ENCODE measurements around the gene LCP2.

DNA sequence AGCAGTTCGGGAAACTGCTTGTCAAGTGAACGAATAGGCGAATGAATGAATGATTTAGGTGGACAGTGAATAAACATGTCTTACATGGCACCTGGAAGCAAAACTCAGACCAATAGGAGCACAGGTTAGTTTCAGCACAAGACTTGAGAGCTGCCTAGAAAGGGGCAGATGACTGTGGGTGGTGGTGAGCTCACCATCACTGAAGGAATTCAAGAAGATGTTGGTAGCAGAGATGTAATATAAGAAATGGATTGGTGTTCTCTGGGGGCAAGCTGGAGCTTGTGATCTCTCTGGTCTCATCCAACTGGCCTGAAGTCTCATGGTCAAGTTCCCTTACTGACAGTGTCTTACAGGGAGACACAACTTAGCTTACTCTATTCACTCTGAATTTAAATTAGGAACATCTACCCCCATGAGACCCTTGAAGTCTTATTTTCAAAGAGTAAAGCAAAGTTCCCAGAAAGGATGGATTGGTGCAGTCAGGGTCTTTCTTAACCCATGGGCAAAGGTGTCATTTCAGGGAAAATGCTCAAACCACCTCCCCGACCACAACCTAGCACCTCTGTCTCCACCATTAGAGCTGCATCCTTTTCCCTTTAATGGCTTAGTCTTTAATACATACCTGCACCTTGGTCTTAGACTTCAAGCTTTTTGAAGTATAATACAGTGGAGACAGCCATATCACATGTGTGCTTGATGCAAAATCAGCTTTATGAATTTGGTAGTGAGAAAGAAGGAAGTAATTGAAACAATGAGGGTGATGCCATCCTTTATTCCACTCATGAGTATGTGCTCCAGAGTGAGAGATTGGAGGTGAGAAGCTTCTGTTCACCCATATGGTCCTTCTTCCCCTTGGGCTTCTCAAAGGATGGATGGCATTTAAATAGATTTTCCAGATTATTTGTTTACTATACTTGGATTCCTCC lies 5.1 kb downstream of the LCP2 start:
- no peak for TF ChIP-seq CTCF (conservative IDR thresholded peaks at IDR 0.05 in 1 of 2, IDR thresholded peaks at IDR 0.05 in 1 of 2; ENCODE audit: extremely low read depth in 1 of 2, insufficient read depth in 1 of 2, low read depth in 1 of 2, low read length in 2 of 2)
- TF ChIP-seq EZH2 (IDR thresholded peaks at IDR 0.05; ENCODE audit: borderline replicate concordance, low read length) = no peak
